ENCODE measurements around the gene NUAK2. TPM values are rescaled to one million over a fixed set of nuclear protein-coding genes. Genes with fewer than 3 reads are reported as not detected.
A peak's percentile ranks its signal among the peaks of the same experiment; 100 is the strongest.

Gene NUAK2
- total RNA-seq, 8 experiments from 2014 or later, result 0.09 to 17.9 (median 7.0) TPM

GRCh38 chr1:205343431-205344065 lies 22.0 kb upstream of the NUAK2 start:
- H3K27ac ChIP-seq, result peak overlapping the region; percentile 11 to 15
- H3K4me1 ChIP-seq (replicated peaks in 1 of 2), result peaks cover 28 to 32% of the 10 kb centered on the region in 2 donors
- ATAC-seq (replicated peaks in 6 of 8), result peak in 7 of 8 experiments; percentile 1 to 68 (median 9)
- peak overlapping the region; percentile 25 to 37 (median 32) for H3K4me3 ChIP-seq
- in situ Hi-C loops (cut with MboI; ENCODE audit: low pct_unique_long_range_greater_than_20kb in 2 of 9, low sequenced_read_pairs in 9 of 9, unreplicated experiment in 9 of 9), result loop anchor here in 1 of 9 experiments (25.0 kb wide), 1 partner anchor 144 kb away; no protein-coding TSS in a partner anchor
- WGBS, 10 experiments, result 0 to 80% (median 38%) methylated on average over 1 to 12 of the region's 63 CpGs; no CpG with 5 or more reads in 5 of the 10 experiments

GRCh38 chr1:205342986-205343385 lies 21.4 kb upstream of the NUAK2 start:
- 40 to 100% (median 93%) methylated on average over 1 to 3 of the region's 12 CpGs; no CpG with 5 or more reads in 7 of the 10 experiments for WGBS, 10 experiments
- no peak for ATAC-seq (replicated peaks in 6 of 8)
- in situ Hi-C loops (cut with MboI; ENCODE audit: low pct_unique_long_range_greater_than_20kb in 2 of 9, low sequenced_read_pairs in 9 of 9, unreplicated experiment in 9 of 9), result loop anchor here in 1 of 9 experiments (25.0 kb wide), 1 partner anchor 144 kb away; no protein-coding TSS in a partner anchor
- Histone ChIP-seq H3K4me3 (peak overlapping the region in 1 of 5 donors; percentile 37), H3K27ac (no peak overlapping the region), H3K4me1 (replicated peaks in 1 of 2) (peaks cover 25 to 26% of the 10 kb centered on the region in 2 donors)

GRCh38 chr1:205340676-205341075 lies 19.1 kb upstream of the NUAK2 start:
- Histone ChIP-seq H3K27ac (no peak overlapping the region), H3K4me3 (no peak overlapping the region), H3K4me1 (replicated peaks in 1 of 2) (peaks cover 16 to 19% of the 10 kb centered on the region in 2 donors)
- 20 to 100% (median 80%) methylated on average over 1 of the region's 1 CpG; no CpG with 5 or more reads in 6 of the 10 experiments for WGBS, 10 experiments
- in situ Hi-C loops (cut with MboI; ENCODE audit: low pct_unique_long_range_greater_than_20kb in 2 of 9, low sequenced_read_pairs in 9 of 9, unreplicated experiment in 9 of 9), result loop anchor here in 1 of 9 experiments (25.0 kb wide), 1 partner anchor 147 kb away; no protein-coding TSS in a partner anchor
- no peak for ATAC-seq (replicated peaks in 6 of 8)

- ATAC-seq (replicated peaks in 6 of 8), result no peak
These were observed 18.2 kb upstream of the NUAK2 start for GRCh38 chr1:205339717-205340116.

GRCh38 chr1:205339197-205339702 lies 17.7 kb upstream of the NUAK2 start:
- in situ Hi-C loops (cut with MboI; ENCODE audit: low pct_unique_long_range_greater_than_20kb in 2 of 9, low sequenced_read_pairs in 9 of 9, unreplicated experiment in 9 of 9), result loop anchor here in 3 of 9 experiments (5.0 to 25.0 kb wide), 3 partner anchors 148 to 186 kb away; no protein-coding TSS in a partner anchor
- Histone ChIP-seq H3K4me3 (no peak overlapping the region), H3K27ac (no peak overlapping the region), H3K4me1 (replicated peaks in 1 of 2) (peaks cover 8 to 11% of the 10 kb centered on the region in 2 donors)
- whole genome bisulfite sequencing, 10 experiments, result 51 to 93% (median 88%) methylated on average over 2 to 19 of the region's 21 CpGs; no CpG with 5 or more reads in 4 of the 10 experiments
- ATAC-seq (replicated peaks in 6 of 8), result no peak

More at GRCh38 chr1:205339717-205340116, 18.2 kb upstream of the NUAK2 start:
- H3K27ac ChIP-seq, result no peak overlapping the region
- WGBS, 10 experiments, result 100% methylated on average over 4 of the region's 4 CpGs; no CpG with 5 or more reads in 7 of the 10 experiments
- H3K4me1 ChIP-seq (replicated peaks in 1 of 2), result peaks cover 12 to 16% of the 10 kb centered on the region in 2 donors
- in situ Hi-C loops (cut with MboI; ENCODE audit: low pct_unique_long_range_greater_than_20kb in 2 of 9, low sequenced_read_pairs in 9 of 9, unreplicated experiment in 9 of 9), result loop anchor here in 3 of 9 experiments (5.0 to 25.0 kb wide), 3 partner anchors 148 to 185 kb away; no protein-coding TSS in a partner anchor
- H3K4me3 ChIP-seq, result no peak overlapping the region

DNA sequence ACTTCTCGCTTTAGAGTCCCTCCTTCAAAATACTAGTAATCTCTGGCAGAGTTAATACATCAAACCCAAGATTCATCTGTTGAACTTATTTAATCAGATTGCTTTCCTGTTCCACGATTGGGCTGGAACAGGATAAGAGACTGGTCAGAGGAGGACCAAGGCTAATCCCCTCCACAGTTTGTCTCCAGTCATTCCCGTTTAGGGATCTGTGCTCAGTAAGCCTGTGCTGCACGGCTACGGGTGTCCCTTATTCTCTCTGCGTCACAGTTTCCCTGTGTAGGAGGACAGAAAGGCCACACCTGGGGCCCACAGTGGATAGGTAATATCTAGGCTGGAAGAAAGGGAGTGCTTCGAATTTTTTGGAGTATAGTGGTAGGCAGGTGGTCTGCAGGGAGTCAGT lies 16.5 kb upstream of the NUAK2 start:
- in situ Hi-C loops (cut with MboI; ENCODE audit: low pct_unique_long_range_greater_than_20kb in 2 of 9, low sequenced_read_pairs in 9 of 9, unreplicated experiment in 9 of 9), result loop anchor here in 3 of 9 experiments (5.0 to 25.0 kb wide), 3 partner anchors 149 to 187 kb away; no protein-coding TSS in a partner anchor
- no peak for ATAC-seq (replicated peaks in 6 of 8)
- Histone ChIP-seq H3K27ac (no peak overlapping the region), H3K4me1 (replicated peaks in 1 of 2) (peaks cover 0 to 4% of the 10 kb centered on the region in 2 donors), H3K4me3 (no peak overlapping the region)
- WGBS, 10 experiments, result 21 to 72% (median 60%) methylated on average over 1 to 7 of the region's 7 CpGs; no CpG with 5 or more reads in 1 of the 10 experiments

DNA sequence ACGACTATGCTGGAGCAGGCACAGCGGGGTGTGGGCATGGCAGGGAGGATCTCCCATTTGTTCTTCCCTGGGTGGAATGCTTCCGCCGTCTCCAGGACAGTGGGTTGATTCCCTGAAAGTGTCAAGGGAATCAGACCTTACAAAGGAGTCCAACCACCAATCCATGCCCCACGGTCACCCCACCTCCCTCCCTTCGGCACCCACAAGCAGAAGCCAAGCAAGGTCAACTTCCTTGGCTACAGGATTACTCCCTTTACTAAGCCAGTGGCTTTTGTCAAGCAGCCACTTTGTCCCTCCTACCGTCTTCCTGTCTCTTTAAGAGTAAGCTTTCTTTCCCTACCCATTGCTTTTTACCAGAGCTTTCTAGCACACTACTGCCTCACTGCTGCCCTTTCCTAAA lies 15.9 kb upstream of the NUAK2 start:
- H3K4me1 ChIP-seq (replicated peaks in 1 of 2), result peaks cover 0 to 2% of the 10 kb centered on the region in 2 donors
- ATAC-seq (replicated peaks in 6 of 8), result no peak
- in situ Hi-C loops (cut with MboI; ENCODE audit: low pct_unique_long_range_greater_than_20kb in 2 of 9, low sequenced_read_pairs in 9 of 9, unreplicated experiment in 9 of 9), result loop anchor here in 3 of 9 experiments (5.0 to 25.0 kb wide), 3 partner anchors 150 to 187 kb away; no protein-coding TSS in a partner anchor
- no peak overlapping the region for H3K27ac ChIP-seq
- no peak overlapping the region for H3K4me3 ChIP-seq
- WGBS, 10 experiments, result 0 to 82% (median 52%) methylated on average over 1 to 7 of the region's 7 CpGs; no CpG with 5 or more reads in 2 of the 10 experiments

- 0 to 25% (median 0%) methylated on average over 1 to 4 of the region's 4 CpGs; no CpG with 5 or more reads in 3 of the 10 experiments for WGBS, 10 experiments
- Histone ChIP-seq H3K27ac (no peak overlapping the region), H3K4me1 (replicated peaks in 1 of 2) (peaks cover 0 to 4% of the 10 kb centered on the region in 2 donors), H3K4me3 (no peak overlapping the region)
- in situ Hi-C loops (cut with MboI; ENCODE audit: low pct_unique_long_range_greater_than_20kb in 2 of 9, low sequenced_read_pairs in 9 of 9, unreplicated experiment in 9 of 9), result loop anchor here in 3 of 9 experiments (5.0 to 25.0 kb wide), 3 partner anchors 152 to 189 kb away; no protein-coding TSS in a partner anchor
- peak; percentile 89 to 100 (median 94) for ATAC-seq (replicated peaks in 6 of 8)
These were observed 14.1 kb upstream of the NUAK2 start for GRCh38 chr1:205335692-205336091.

GRCh38 chr1:205332015-205332791 lies 10.7 kb upstream of the NUAK2 start:
- ATAC-seq (replicated peaks in 6 of 8), result no peak
- 0 to 90% (median 80%) methylated on average over 1 to 11 of the region's 11 CpGs; no CpG with 5 or more reads in 1 of the 10 experiments for WGBS, 10 experiments
- no peak overlapping the region for H3K27ac ChIP-seq
- peaks cover 0 to 4% of the 10 kb centered on the region in 2 donors for H3K4me1 ChIP-seq (replicated peaks in 1 of 2)
- in situ Hi-C loops (cut with MboI; ENCODE audit: low pct_unique_long_range_greater_than_20kb in 2 of 9, low sequenced_read_pairs in 9 of 9, unreplicated experiment in 9 of 9), result loop anchor here in 2 of 9 experiments (10.0 to 25.0 kb wide), 2 partner anchors 155 to 193 kb away; no protein-coding TSS in a partner anchor
- no peak overlapping the region for H3K4me3 ChIP-seq

DNA sequence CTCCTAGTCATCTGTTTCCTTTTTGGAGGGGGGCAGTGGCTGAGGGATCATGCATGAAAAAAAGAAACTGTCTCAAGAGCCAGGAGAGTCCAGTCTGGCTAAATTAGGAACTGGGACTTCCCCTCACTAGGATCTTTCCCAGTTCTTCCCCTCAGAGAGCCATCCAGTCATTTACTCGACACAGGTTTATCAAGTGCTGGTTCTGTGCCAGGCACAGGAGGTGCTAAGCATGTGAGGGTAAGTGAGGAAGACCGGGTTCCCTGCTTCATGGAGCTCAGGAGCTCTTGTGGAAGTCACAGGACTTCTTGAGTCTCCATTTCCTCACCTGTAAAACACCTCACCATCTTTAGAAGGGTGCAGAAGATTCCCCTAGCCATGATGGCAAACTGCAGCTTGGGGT lies 8.6 kb upstream of the NUAK2 start:
- in situ Hi-C loops (cut with MboI; ENCODE audit: low pct_unique_long_range_greater_than_20kb in 2 of 9, low sequenced_read_pairs in 9 of 9, unreplicated experiment in 9 of 9), result loop anchor here in 2 of 9 experiments (10.0 to 25.0 kb wide), 2 partner anchors 157 to 195 kb away; no protein-coding TSS in a partner anchor
- no peak for ATAC-seq (replicated peaks in 6 of 8)
- 50 to 83% (median 78%) methylated on average over 1 to 2 of the region's 2 CpGs; no CpG with 5 or more reads in 4 of the 10 experiments for WGBS, 10 experiments
- H3K27ac ChIP-seq, result no peak overlapping the region
- H3K4me1 ChIP-seq (replicated peaks in 1 of 2), result peaks cover 2 to 6% of the 10 kb centered on the region in 2 donors
- no peak overlapping the region for H3K4me3 ChIP-seq

- peak in 1 of 8 experiments; percentile 19 for ATAC-seq (replicated peaks in 6 of 8)
- in situ Hi-C loops (cut with MboI; ENCODE audit: low pct_unique_long_range_greater_than_20kb in 2 of 9, low sequenced_read_pairs in 9 of 9, unreplicated experiment in 9 of 9), result loop anchor here in 4 of 9 experiments (10.0 to 25.0 kb wide), 3 partner anchors 55 to 195 kb away; no protein-coding TSS in a partner anchor
These were observed 8.2 kb upstream of the NUAK2 start for GRCh38 chr1:205329719-205330118.

DNA sequence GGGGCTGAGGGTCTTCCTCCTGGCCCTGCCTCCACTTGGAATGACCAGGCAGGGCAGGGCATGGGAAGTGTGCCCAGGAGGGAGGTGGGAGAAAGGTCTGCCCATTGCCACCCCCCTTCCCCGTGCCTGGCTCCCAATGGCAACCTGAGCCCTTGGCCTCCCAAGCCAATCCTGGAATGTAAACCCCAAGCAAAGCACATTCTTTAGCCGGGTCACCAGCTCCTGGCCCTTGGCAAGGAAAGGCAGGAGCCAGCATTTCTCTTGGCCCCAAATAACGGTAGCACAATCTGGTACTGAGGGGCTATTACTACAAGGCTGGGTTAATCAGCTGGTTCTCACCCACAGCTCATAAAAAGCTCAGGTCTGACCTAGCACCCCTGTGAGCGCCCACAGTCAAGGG lies 6.9 kb upstream of the NUAK2 start:
- Histone ChIP-seq H3K4me1 (replicated peaks in 1 of 2) (peaks cover 4 to 9% of the 10 kb centered on the region in 2 donors), H3K4me3 (no peak overlapping the region), H3K27ac (no peak overlapping the region)
- 14 to 82% (median 65%) methylated on average over 1 to 3 of the region's 4 CpGs; no CpG with 5 or more reads in 2 of the 10 experiments for WGBS, 10 experiments
- in situ Hi-C loops (cut with MboI; ENCODE audit: low pct_unique_long_range_greater_than_20kb in 2 of 9, low sequenced_read_pairs in 9 of 9, unreplicated experiment in 9 of 9), result loop anchor here in 3 of 9 experiments (10.0 to 25.0 kb wide), 2 partner anchors 54 to 159 kb away; no protein-coding TSS in a partner anchor
- no peak for ATAC-seq (replicated peaks in 6 of 8)

More at GRCh38 chr1:205329719-205330118, 8.2 kb upstream of the NUAK2 start:
- H3K4me1 ChIP-seq (replicated peaks in 1 of 2), result peaks cover 4 to 9% of the 10 kb centered on the region in 2 donors
- no peak overlapping the region for H3K4me3 ChIP-seq
- H3K27ac ChIP-seq, result no peak overlapping the region
- WGBS, 10 experiments, result 20 to 83% (median 64%) methylated on average over 1 to 4 of the region's 5 CpGs; no CpG with 5 or more reads in 4 of the 10 experiments

Data from motor neuron (in vitro differentiated cells).